Activated B cell treated with CpG ODN at 0.5 μM for 24 hours (primary cell): ENCODE data around the gene NMUR2. TPM values are rescaled to one million over a fixed set of nuclear protein-coding genes. Genes with fewer than 3 reads are reported as not detected.

Source experiments
- ATAC-seq: fragments of 200-7000 bp; cut with Tn5 transposase; one replicate; pipeline ENCODE4 v1.10.0; 2021; ENCODE audit warnings: low read depth, mild to moderate bottlenecking, moderate library complexity
- CTCF ChIA-PET: fragments of 350-600 bp; sonication (Branson Sonifier 250); formaldehyde crosslinking; loops from one replicate; lab custom pipeline; 2021; ENCODE audit warnings: antibody characterized with exemption; lab: Charles Lee
- POLR2A ChIA-PET: fragments of 350-600 bp; sonication (Branson Sonifier 250); formaldehyde crosslinking; loops from one replicate; lab custom pipeline; 2021; ENCODE audit warnings: antibody characterized with exemption; lab: Charles Lee
- DNase-seq: peaks from one replicate; pipeline ENCODE4 v3.0.0; 2022
- H3K27ac Mint-ChIP-seq: one replicate; pipeline ENCODE4 v1.8.0; 2020; ENCODE audit warnings: mixed read lengths
- H3K27me3 Mint-ChIP-seq: one replicate; pipeline ENCODE4 v1.8.0; 2021; ENCODE audit warnings: mixed read lengths
- H3K36me3 Mint-ChIP-seq: one replicate; pipeline ENCODE4 v1.8.0; 2021; ENCODE audit warnings: low read depth, mixed read lengths
- H3K4me1 Mint-ChIP-seq: one replicate; pipeline ENCODE4 v1.8.0; 2021; ENCODE audit warnings: mixed read lengths
- H3K4me3 Mint-ChIP-seq: one replicate; pipeline ENCODE4 v1.8.0; 2020; ENCODE audit warnings: mild to moderate bottlenecking, mixed read lengths
- H3K9me3 Mint-ChIP-seq: one replicate; pipeline ENCODE4 v1.8.0; 2020; ENCODE audit warnings: mixed read lengths
- CTCF ChIP-seq: fragments of 200-600 bp; IDR thresholded peaks from one replicate; pipeline ENCODE4 v1.8.0; 2022; ENCODE audit warnings: antibody characterized with exemption, mild to moderate bottlenecking
- intact Hi-C: fragments of 100-400 bp; cut with micrococcal nuclease; formaldehyde crosslinking; loops from one replicate; pipeline ENCODE4 v1.15.1; 2024
- total RNA-seq: library from RNA; stranded (reverse); gene quantifications from 2 replicates; pipeline ENCODE4 v1.2.3, GENCODE V29; 2022

The NMUR2 gene
- total RNA-seq, 1 donor from 2014 or later = not detected

DNA sequence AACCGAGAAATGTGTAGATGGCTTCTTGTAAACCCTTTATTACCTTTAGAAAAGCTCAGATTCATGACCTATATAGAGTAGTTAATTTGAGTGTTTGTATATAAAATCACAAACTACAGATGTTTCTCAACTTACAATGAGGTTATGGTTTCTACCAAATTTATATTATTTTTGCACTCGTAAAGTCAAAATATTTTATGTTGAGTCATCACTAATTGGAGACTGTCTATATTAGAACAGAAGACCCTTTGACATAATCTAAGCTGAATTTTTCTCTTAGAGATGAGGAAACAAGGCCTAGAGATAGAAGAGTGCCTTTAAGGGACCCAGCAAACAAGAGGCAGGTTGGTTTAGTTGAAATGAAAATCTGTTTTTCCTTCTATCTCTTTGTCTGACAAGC lies 20.0 kb upstream of the NMUR2 start:
- no peaks in the 10 kb centered on the region for H3K27me3 Mint-ChIP-seq
- no peak for TF ChIP-seq CTCF
- ATAC-seq (no peak), DNase-seq (no peak)
- POLR2A ChIA-PET = no interaction called here
- H3K4me3 Mint-ChIP-seq = no peak overlapping the region
- no peak overlapping the region for H3K27ac Mint-ChIP-seq
- H3K36me3 Mint-ChIP-seq = no peaks in the 10 kb centered on the region
- H3K9me3 Mint-ChIP-seq = no peaks in the 10 kb centered on the region
- intact Hi-C loops = no loop called here
- CTCF ChIA-PET = no interaction called here
- no peaks in the 10 kb centered on the region for H3K4me1 Mint-ChIP-seq

DNA sequence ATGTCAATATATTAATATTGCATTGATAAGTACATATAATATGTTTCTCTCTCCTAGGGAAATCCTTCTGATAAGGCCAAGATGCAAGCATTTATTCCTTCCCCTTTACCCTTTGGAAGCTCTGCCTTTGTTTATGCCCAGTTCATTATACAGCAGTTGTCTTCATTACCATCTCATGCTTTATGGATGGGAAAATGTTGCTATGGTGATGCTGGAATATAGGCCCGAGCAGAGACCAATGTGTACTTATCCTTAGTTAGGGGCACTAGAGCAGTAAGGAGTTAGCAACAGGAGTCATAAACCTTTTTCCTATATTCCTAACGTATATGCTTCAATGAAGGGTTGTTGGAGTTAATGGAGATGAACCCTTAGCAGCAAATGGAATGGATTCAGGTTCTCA lies 19.4 kb upstream of the NMUR2 start:
- no peak for TF ChIP-seq CTCF
- H3K4me1 Mint-ChIP-seq = no peaks in the 10 kb centered on the region
- no peaks in the 10 kb centered on the region for H3K27me3 Mint-ChIP-seq
- ATAC-seq = no peak
- intact Hi-C loops = no loop called here
- DNase-seq = no peak
- H3K4me3 Mint-ChIP-seq = no peak overlapping the region
- POLR2A ChIA-PET = no interaction called here
- H3K36me3 Mint-ChIP-seq = no peaks in the 10 kb centered on the region
- CTCF ChIA-PET = no interaction called here
- no peak overlapping the region for H3K27ac Mint-ChIP-seq
- no peaks in the 10 kb centered on the region for H3K9me3 Mint-ChIP-seq

GRCh38 chr5:152422081-152422480 lies 17.0 kb upstream of the NMUR2 start:
- DNase-seq = no peak
- ATAC-seq = no peak
- CTCF ChIA-PET = no interaction called here
- intact Hi-C loops = no loop called here
- H3K27me3 Mint-ChIP-seq = no peaks in the 10 kb centered on the region
- H3K4me1 Mint-ChIP-seq = no peaks in the 10 kb centered on the region
- no peaks in the 10 kb centered on the region for H3K36me3 Mint-ChIP-seq
- TF ChIP-seq CTCF = no peak
- no peaks in the 10 kb centered on the region for H3K9me3 Mint-ChIP-seq
- POLR2A ChIA-PET = no interaction called here
- H3K27ac Mint-ChIP-seq = no peak overlapping the region
- H3K4me3 Mint-ChIP-seq = no peak overlapping the region

GRCh38 chr5:152412129-152412528 lies 7.0 kb upstream of the NMUR2 start:
- H3K36me3 Mint-ChIP-seq = no peaks in the 10 kb centered on the region
- no peaks in the 10 kb centered on the region for H3K27me3 Mint-ChIP-seq
- H3K4me3 Mint-ChIP-seq = no peak overlapping the region
- ChIA-PET CTCF (no interaction called here), POLR2A (no interaction called here)
- H3K27ac Mint-ChIP-seq = no peak overlapping the region
- peaks cover 3% of the 10 kb centered on the region for H3K9me3 Mint-ChIP-seq
- intact Hi-C loops = no loop called here
- ATAC-seq (no peak), DNase-seq (no peak)
- H3K4me1 Mint-ChIP-seq = no peaks in the 10 kb centered on the region
- TF ChIP-seq CTCF = no peak

DNA sequence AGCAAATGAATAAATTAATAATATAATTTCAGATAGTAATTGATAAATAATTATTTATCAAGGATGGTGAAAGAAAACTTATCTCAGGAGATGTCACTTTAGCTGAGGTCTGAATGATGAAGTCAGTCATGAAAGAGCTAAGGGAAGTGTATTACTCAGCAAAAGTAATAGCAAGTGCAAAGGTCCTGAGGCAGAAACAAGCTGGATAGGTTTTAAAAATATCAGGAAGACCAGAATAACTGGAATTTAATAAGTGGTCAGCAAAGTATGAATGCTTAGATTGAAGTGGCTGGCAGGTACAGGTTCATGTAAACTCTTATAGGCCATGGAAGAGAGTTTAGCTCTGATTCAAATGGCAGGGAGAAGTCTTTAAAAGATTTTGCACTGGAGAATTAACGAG lies 1.0 kb upstream of the NMUR2 start:
- Mint-ChIP-seq H3K27ac (no peak overlapping the region), H3K4me1 (no peaks in the 10 kb centered on the region), H3K9me3 (no peaks in the 10 kb centered on the region), H3K4me3 (no peak overlapping the region), H3K27me3 (no peaks in the 10 kb centered on the region), H3K36me3 (no peaks in the 10 kb centered on the region)
- ATAC-seq (no peak), DNase-seq (no peak)
- intact Hi-C loops = no loop called here
- POLR2A ChIA-PET = no interaction called here
- no peak for TF ChIP-seq CTCF
- CTCF ChIA-PET = no interaction called here
